GM13977 (cell line): ENCODE measurements around the gene CLCN5.
"Not testable (repeated sequence)": the region's sequence is repeated elsewhere in the genome, so short reads cannot be mapped to it uniquely, and the experiment has no call there.

Experiments used
- DNase-seq: peaks from one replicate; pipeline ENCODE4 v3.0.0; 2012; ENCODE audit warnings: low spot score
- in situ Hi-C: fragments of 300-500 bp; cut with MboI; formaldehyde crosslinking; loops from one replicate; pipeline ENCODE4 v1.12.0; 2022; ENCODE audit warnings: low sequenced_read_pairs, low pct_unique_long_range_greater_than_20kb, mixed read lengths, inconsistent platforms; ENCODE audit not compliant: unreplicated experiment
- TF ChIP-seq, protein P1 (sequence below): IDR thresholded peaks from 2 replicates; pipeline ENCODE4 v1.5.1; 2012; ENCODE audit warnings: mild to moderate bottlenecking, control low read depth; ENCODE audit not compliant: insufficient read depth; ENCODE audit errors: extremely low read depth, missing control alignments

Gene CLCN5

DNA sequence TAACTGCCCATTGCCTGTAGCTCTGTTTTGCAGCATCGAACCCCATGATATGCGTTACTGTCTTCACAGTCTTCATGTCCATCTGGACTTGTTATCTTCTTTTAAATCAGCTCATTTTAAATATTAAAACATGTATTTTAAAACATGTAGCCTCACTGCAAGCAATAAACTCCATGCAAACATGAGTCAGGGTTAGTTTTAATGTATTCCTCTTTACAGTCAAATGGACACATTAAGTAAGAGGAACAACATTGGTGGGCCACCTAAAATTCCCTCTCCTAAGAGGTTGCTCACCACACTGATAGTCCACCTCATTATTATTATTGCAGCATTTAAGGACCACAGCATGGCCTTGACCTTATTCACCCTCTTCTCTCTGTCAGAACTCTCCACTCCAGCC is 74.1 kb downstream of the CLCN5 start:
- TF ChIP-seq, protein P1, sequence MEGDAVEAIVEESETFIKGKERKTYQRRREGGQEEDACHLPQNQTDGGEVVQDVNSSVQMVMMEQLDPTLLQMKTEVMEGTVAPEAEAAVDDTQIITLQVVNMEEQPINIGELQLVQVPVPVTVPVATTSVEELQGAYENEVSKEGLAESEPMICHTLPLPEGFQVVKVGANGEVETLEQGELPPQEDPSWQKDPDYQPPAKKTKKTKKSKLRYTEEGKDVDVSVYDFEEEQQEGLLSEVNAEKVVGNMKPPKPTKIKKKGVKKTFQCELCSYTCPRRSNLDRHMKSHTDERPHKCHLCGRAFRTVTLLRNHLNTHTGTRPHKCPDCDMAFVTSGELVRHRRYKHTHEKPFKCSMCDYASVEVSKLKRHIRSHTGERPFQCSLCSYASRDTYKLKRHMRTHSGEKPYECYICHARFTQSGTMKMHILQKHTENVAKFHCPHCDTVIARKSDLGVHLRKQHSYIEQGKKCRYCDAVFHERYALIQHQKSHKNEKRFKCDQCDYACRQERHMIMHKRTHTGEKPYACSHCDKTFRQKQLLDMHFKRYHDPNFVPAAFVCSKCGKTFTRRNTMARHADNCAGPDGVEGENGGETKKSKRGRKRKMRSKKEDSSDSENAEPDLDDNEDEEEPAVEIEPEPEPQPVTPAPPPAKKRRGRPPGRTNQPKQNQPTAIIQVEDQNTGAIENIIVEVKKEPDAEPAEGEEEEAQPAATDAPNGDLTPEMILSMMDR = no peak
- DNase-seq = no peak
- in situ Hi-C loops = no loop called here

DNA sequence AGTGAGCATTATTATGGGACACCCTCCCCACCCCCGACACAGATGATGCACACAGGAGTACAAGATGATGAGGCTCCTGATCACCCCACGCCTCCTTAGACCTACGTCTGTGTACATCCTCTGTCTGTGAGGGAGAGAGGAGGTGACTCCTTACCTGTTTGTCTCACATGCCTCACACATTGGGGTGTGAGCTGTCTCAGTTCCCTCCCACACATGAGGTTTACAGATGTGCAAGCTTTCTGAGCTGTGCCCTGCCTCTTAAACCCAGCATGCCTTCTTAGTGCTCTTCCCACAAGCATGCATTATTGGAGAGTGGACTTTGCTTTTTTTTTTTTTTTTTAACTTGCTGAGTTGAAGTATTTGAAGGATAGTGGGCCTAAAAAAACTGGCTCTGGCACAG is 76.7 kb downstream of the CLCN5 start:
- TF ChIP-seq, protein P1 = no peak
- in situ Hi-C loops = no loop called here
- no peak for DNase-seq

DNA sequence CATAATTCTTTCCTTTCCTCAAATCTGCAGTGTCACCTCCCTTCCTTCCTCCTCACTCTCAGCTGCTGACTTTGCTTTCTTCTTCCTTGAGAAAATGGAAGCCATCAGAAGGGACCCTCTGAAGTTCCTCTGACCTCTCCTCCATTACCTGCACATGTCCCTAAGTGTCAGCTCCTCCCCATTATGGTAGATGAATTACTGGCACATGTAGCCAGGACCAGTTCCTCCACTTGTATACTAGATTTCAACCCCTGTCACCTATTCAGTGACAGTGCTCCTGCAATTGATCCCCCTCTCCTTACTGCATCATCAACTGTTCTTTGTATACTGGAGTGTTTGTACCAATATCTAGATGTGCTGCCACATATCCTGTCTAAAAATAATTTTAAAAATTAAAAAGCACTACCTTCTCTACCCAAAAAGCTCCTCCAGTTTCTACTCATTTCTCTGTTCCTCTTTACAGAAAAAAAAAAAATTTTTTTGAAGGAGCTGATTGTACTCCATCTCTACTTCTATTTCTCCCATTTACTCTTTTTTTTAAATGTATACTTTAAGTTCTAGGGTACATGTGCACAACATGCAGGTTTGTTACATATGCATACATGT is 78.6 kb downstream of the CLCN5 start:
- TF ChIP-seq, protein P1 = no peak
- in situ Hi-C loops = no loop called here
- no peak for DNase-seq

DNA sequence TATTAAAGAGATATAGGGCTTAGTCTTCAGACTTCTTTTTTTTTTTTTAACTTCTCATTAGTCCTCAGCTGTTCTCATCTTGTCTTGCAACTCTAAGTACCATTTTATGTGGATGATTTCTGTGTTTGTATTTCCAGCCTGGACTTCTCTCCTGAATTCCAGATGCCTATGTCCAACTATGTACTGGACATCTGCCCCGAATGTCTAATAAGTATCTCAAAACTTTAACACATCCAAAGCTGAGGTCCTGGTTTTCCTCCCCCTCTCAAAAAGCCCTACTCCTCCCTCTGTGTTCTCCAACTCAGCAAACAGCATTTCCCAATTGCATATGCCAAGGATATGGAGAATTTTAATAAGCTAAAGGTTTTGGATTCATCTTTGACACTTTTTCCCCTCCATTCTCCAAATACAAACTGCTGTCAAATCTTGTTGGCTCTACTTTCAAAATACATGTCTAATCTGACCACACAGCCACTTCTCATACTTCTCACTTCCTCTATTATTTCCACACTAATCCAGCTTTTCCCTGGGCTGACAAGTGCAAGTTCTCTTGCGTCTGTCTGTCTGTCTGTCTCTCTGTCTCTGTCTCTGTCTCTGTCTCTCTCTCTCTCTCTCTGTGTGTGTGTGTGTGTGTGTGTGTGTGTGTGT is 79.8 kb downstream of the CLCN5 start:
- TF ChIP-seq, protein P1 = no peak

DNA sequence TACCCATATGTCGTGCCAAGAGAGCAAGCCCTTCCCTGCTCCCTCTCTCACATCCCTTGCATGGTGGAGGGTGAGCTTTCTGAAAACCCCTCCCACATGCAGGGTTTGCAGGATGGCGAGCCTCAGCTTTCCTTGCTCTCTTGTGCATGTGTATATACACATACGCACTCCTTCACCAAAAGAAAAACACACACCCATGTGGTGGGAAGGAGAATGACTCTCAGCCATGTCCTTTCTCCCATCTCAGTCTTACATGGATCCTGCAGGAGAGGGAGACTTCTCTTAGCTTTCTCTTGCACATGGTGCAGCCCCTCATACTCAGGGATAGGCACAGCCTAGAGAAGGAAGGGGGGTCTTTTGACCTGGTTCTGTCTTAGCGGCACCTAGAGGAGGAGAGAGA is 81.1 kb downstream of the CLCN5 start:
- no peak for DNase-seq
- in situ Hi-C loops = no loop called here
- TF ChIP-seq, protein P1 = no peak

More for the DNA sequence above, 79.8 kb downstream of the CLCN5 start:
- DNase-seq = peak; percentile 10
- in situ Hi-C loops = no loop called here

DNA sequence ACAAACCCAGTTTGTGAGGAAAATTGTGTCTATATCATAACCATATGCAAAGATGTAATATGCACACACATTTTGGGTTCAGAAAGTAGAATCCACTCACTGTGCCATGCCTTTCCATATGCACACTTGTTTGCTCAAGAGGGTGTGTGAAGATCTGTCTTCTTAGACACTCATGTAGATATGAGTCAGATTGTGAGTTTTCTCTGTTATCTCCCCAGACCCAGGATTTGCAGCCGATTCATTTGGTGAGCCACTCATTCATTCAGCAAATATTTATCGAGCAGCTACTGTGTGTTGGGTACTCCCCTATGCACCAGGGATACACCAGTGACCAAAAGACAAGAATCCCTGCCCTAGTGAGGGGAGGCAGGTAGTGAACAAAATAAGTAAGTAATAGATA is 81.5 kb downstream of the CLCN5 start:
- TF ChIP-seq, protein P1 = no peak
- in situ Hi-C loops = no loop called here

DNA sequence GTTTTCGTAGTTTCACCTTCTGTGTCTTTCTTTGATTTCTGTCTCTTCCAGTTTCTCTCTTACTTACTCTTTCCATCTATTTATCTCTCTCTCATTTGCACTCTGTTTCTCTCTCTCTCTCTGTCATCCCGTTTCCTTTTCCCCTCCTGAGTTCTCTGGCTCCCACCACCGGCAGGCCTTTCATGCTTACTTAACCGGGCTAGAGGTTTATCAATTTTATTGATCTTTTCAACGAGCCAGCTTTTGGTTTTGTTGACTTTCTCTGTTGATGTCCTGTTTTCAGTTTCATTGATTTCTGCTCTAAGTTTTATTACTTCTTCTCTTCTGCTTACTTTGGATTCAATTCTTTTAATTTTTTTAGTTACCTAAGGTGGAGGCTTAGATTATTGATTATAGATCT is 103.2 kb downstream of the CLCN5 start:
- DNase-seq, in situ Hi-C loops: not testable (repeated sequence)

More for the DNA sequence above, 81.5 kb downstream of the CLCN5 start:
- no peak for DNase-seq
